ENCODE measurements around the gene MUL1. TPM values are rescaled to one million over a fixed set of nuclear protein-coding genes. Genes with fewer than 3 reads are reported as not detected.

Gene MUL1
- total RNA-seq, 1 donor from 2014 or later = 19.9 TPM

DNA sequence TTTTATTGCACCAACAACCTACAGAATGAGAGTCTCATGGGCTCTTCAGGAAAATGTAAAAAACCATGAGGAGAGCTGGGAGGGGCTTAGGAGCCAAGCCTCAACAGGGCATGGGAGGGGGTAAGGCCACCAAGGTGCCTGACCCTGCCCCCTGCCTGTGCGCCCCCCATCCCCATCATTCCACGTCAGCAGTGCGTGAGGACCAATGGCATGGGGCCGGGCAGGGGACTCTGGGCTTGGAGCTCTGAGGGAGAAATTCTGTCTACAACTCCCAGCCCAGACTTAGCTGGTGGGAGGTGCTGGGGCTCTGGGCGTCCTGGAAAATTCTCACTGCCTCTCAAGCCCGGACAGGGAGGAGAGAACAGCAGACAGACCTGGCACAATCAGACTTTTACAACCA is 16.8 kb downstream of the MUL1 start:
- H3K4me3 ChIP-seq = no peak overlapping the region
- intact Hi-C loops (cut with DNase I) = loop anchor here (5.0 to 10.0 kb wide), 3 partner anchors 126 to 574 kb away; no protein-coding TSS in a partner anchor
- H3K27me3 ChIP-seq = no peaks in the 10 kb centered on the region
- TF ChIP-seq, protein P1, sequence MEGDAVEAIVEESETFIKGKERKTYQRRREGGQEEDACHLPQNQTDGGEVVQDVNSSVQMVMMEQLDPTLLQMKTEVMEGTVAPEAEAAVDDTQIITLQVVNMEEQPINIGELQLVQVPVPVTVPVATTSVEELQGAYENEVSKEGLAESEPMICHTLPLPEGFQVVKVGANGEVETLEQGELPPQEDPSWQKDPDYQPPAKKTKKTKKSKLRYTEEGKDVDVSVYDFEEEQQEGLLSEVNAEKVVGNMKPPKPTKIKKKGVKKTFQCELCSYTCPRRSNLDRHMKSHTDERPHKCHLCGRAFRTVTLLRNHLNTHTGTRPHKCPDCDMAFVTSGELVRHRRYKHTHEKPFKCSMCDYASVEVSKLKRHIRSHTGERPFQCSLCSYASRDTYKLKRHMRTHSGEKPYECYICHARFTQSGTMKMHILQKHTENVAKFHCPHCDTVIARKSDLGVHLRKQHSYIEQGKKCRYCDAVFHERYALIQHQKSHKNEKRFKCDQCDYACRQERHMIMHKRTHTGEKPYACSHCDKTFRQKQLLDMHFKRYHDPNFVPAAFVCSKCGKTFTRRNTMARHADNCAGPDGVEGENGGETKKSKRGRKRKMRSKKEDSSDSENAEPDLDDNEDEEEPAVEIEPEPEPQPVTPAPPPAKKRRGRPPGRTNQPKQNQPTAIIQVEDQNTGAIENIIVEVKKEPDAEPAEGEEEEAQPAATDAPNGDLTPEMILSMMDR (IDR thresholded peaks at IDR 0.05) = no peak
- TF ChIP-seq POLR2AphosphoS5 (IDR thresholded peaks at IDR 0.05; ENCODE audit: insufficient read depth in 1 of 2, low read depth in 1 of 2) = no peak
- TF ChIP-seq POLR2A (IDR thresholded peaks at IDR 0.05) = no peak
- no peak overlapping the region for H3K27ac ChIP-seq
- no peaks in the 10 kb centered on the region for H3K36me3 ChIP-seq
- H3K4me1 ChIP-seq = peaks cover 11% of the 10 kb centered on the region
- no peak for DNase-seq (ENCODE audit: extremely low spot score in 2 of 2)
- H3K9me3 ChIP-seq = no peaks in the 10 kb centered on the region

DNA sequence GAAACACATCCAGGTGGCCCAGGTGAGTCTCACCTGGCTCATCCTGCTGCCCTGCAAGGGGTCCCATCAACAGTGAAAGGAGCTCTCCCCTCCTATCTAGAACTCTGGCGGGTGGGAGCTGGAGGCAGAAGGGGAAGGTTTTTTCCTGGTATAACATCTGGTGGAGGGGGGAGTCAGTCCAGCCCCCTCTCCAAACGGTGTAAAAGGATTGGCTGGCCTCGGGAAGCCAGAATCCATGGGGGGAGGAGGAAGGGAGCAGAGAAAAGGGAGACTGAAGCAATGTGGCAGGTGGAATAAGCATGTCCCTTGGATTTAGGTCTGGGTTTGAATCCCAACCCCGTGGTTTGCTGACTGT is 20.7 kb downstream of the MUL1 start:
- Histone ChIP-seq H3K27me3 (no peaks in the 10 kb centered on the region), H3K9me3 (no peaks in the 10 kb centered on the region), H3K4me3 (peak overlapping the region; percentile 60 to 79), H3K4me1 (peaks cover 36% of the 10 kb centered on the region), H3K36me3 (no peaks in the 10 kb centered on the region), H3K27ac (peak overlapping the region; percentile 85)
- intact Hi-C loops (cut with DNase I) = no loop called here
- TF ChIP-seq, protein P1 (IDR thresholded peaks at IDR 0.05) = no peak
- TF ChIP-seq POLR2A (IDR thresholded peaks at IDR 0.05) (no peak), POLR2AphosphoS5 (IDR thresholded peaks at IDR 0.05; ENCODE audit: insufficient read depth in 1 of 2, low read depth in 1 of 2) (no peak)
- DNase-seq (ENCODE audit: extremely low spot score in 2 of 2) = no peak

DNA sequence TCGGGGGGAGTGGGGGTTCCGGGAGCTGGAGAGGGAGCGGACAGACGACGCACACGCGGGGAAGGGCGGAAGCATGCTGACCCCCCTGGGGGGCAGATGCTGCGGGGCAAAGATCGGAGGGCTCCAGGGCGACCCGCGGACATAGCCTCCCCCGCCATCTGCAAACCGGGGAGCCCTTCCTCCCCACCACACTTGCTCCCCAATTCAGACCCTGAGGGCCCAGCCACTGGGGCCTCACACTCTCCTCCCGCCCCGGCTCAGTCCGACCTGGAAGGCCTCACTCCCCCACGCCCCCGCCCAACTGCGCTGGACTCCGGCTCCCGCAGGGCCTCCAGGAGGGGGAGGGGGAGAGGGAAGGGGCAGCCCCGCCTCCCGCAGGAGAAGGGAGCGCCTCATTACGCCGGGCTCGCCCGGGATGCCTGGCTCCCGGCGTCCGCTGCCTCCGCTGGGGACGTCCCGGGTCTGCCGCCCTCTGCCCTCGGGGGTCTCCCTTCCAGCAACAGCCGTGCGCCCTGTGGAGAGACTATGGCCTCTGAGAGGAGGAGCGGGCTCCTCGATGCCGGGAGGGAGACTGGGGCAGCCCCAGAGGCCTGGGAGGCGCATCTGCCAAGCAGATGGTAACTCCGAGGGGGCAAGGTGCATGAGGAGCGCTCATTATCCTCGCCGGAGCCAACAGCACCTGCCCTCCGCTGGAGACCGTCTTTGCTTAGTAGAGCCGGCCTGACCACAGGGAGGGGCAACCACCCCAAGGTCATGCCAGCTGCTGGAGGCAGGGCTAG is 21.3 kb downstream of the MUL1 start:
- peak overlapping the region; percentile 85 for H3K27ac ChIP-seq
- no peaks in the 10 kb centered on the region for H3K27me3 ChIP-seq
- intact Hi-C loops (cut with DNase I) = no loop called here
- H3K9me3 ChIP-seq = no peaks in the 10 kb centered on the region
- peak overlapping the region; percentile 60 to 79 for H3K4me3 ChIP-seq
- peaks cover 36% of the 10 kb centered on the region for H3K4me1 ChIP-seq
- no peaks in the 10 kb centered on the region for H3K36me3 ChIP-seq
- TF ChIP-seq, protein P1 (IDR thresholded peaks at IDR 0.05) = no peak
- TF ChIP-seq POLR2AphosphoS5 (IDR thresholded peaks at IDR 0.05; ENCODE audit: insufficient read depth in 1 of 2, low read depth in 1 of 2) = peak in 1 of 2 donors; percentile 67
- no peak for DNase-seq (ENCODE audit: extremely low spot score in 2 of 2)

DNA sequence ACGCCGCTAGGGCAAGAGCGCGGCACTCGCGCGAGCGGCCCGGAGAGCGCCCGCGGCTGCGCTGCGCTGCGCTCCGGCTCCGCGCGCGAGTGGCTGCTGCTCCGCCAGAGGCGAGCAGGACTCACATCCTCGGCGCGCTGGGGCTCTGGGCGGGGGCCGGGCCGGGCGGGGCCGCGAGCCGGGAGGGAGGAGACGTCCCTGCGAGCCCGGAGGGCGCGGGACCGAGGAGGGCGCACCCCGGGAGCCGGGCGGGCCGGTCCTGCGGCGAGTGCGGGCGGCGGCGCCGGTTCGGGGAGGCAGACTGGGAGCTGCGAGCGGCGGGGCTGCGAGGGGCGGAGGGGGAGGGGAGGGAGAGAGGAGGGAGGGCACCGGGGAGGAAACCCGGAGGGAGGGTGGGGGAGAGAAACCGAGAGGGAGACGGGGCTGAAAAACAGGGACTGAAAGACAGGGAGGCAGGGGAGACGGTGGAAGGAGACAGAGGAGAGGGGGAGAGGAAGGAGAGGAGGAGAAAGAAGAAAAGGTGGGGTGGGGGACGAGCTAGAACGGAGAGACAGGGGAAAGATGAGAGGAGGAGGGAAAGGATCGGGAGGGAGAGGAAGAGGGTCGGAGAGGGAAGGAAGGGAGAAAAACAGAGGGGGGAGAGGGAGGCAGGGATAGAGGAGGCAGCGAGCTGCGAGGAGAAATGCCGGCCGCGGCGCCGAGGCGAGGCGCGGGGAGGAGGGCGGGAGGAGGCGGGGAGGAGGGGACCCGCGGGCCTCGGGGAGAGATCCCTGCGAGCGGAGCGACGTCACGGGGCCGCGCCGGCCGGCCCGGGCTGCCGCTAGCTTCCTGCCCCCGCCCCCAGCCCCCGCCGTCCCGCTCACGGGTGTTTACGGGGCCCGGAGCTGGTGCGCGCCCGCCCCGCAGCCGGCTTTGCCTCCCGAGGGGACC is 22.2 kb downstream of the MUL1 start, which contains the start of gene CAMK2N1:
TSS of gene CAMK2N1 (minus strand) at position 684 of the 930 bp plus-strand sequence. CDS start 831 bp downstream, outside the sequence.
- no peaks in the 10 kb centered on the region for H3K9me3 ChIP-seq
- no peaks in the 10 kb centered on the region for H3K27me3 ChIP-seq
- DNase-seq (ENCODE audit: extremely low spot score in 2 of 2) = no peak
- peak within 1 kb of the TSS; percentile 85 for H3K27ac ChIP-seq
- H3K4me3 ChIP-seq = peak within 1 kb of the TSS; percentile 60 to 79
- peaks cover 36% of the 10 kb centered on the region for H3K4me1 ChIP-seq
- no peak for TF ChIP-seq POLR2AphosphoS5 (IDR thresholded peaks at IDR 0.05; ENCODE audit: insufficient read depth in 1 of 2, low read depth in 1 of 2)
- no peak for TF ChIP-seq POLR2A (IDR thresholded peaks at IDR 0.05)
- TF ChIP-seq, protein P1 (IDR thresholded peaks at IDR 0.05) = no peak
- H3K36me3 ChIP-seq = no peaks in the 10 kb centered on the region
- intact Hi-C loops (cut with DNase I) = no loop called here
